Measurements from ENCODE around the gene PRAMEF15.
"Not testable (repeated sequence)": the region's sequence is repeated elsewhere in the genome, so short reads cannot be mapped to it uniquely, and the experiment has no call there.

The PRAMEF15 gene

GRCh38 chr1:13315281-13315680, at the start of gene PRAMEF15:
PRAMEF15 (plus strand) TSS chr1:13315581; CDS start chr1:13318408, 2,827 bp downstream.
- FAIRE-seq; DNase-seq (ENCODE audit: insufficient read length, low spot score): not testable (repeated sequence)

- not testable (repeated sequence) for DNase-seq (ENCODE audit: insufficient read length, low spot score)
These were observed 38.4 kb upstream of the PRAMEF15 start for GRCh38 chr1:13277016-13277415.

GRCh38 chr1:13279617-13280016, 35.8 kb upstream of the PRAMEF15 start:
- not testable (repeated sequence) for FAIRE-seq; DNase-seq (ENCODE audit: insufficient read length, low spot score)

More at GRCh38 chr1:13277016-13277415, 38.4 kb upstream of the PRAMEF15 start:
- not testable (repeated sequence) for FAIRE-seq

GRCh38 chr1:13285037-13285436, 30.3 kb upstream of the PRAMEF15 start, which contains the start of gene PRAMEF8:
PRAMEF8 (minus strand) TSS chr1:13285137; CDS start chr1:13284091, 1,046 bp downstream.
- DNase-seq (ENCODE audit: insufficient read length, low spot score); FAIRE-seq: not testable (repeated sequence)

- not testable (repeated sequence) for DNase-seq (ENCODE audit: insufficient read length, low spot score); FAIRE-seq
These were observed 26.4 kb upstream of the PRAMEF15 start for GRCh38 chr1:13289030-13289429.

GRCh38 chr1:13297216-13297931, 18.0 kb upstream of the PRAMEF15 start:
- FAIRE-seq, result not testable (repeated sequence)

GRCh38 chr1:13298699-13299098, 16.7 kb upstream of the PRAMEF15 start:
- not testable (repeated sequence) for DNase-seq (ENCODE audit: insufficient read length, low spot score); FAIRE-seq

More at GRCh38 chr1:13297216-13297931, 18.0 kb upstream of the PRAMEF15 start:
- DNase-seq (ENCODE audit: insufficient read length, low spot score), result not testable (repeated sequence)

- not testable (repeated sequence) for FAIRE-seq; DNase-seq (ENCODE audit: insufficient read length, low spot score)
These were observed 13.2 kb upstream of the PRAMEF15 start for GRCh38 chr1:13302197-13302596.

- not testable (repeated sequence) for DNase-seq (ENCODE audit: insufficient read length, low spot score); FAIRE-seq
These were observed 12.1 kb upstream of the PRAMEF15 start, which contains the start of gene PRAMEF33 for GRCh38 chr1:13303239-13303638. PRAMEF33 (plus strand) TSS chr1:13303539; CDS start chr1:13305955, 2,416 bp downstream.

GRCh38 chr1:13342496-13342895, 27.1 kb downstream of the PRAMEF15 start:
- FAIRE-seq; DNase-seq (ENCODE audit: insufficient read length, low spot score): not testable (repeated sequence)

- FAIRE-seq; DNase-seq (ENCODE audit: insufficient read length, low spot score): not testable (repeated sequence)
These were observed 31.7 kb downstream of the PRAMEF15 start, which contains the start of gene PRAMEF14 for GRCh38 chr1:13347034-13347433. PRAMEF14 (minus strand) TSS chr1:13347134; CDS start chr1:13345314, 1,820 bp downstream.

GRCh38 chr1:13353476-13353875, 38.1 kb downstream of the PRAMEF15 start:
- FAIRE-seq; DNase-seq (ENCODE audit: insufficient read length, low spot score): not testable (repeated sequence)

GRCh38 chr1:13354475-13354874, 39.1 kb downstream of the PRAMEF15 start:
- DNase-seq (ENCODE audit: insufficient read length, low spot score); FAIRE-seq: not testable (repeated sequence)

GRCh38 chr1:13356774-13357173, 41.4 kb downstream of the PRAMEF15 start:
- DNase-seq (ENCODE audit: insufficient read length, low spot score), result peak; percentile 7
- FAIRE-seq, result not testable (repeated sequence)

GRCh38 chr1:13362364-13362763, 47.0 kb downstream of the PRAMEF15 start:
- not testable (repeated sequence) for FAIRE-seq; DNase-seq (ENCODE audit: insufficient read length, low spot score)

- DNase-seq (ENCODE audit: insufficient read length, low spot score); FAIRE-seq: not testable (repeated sequence)
These were observed 49.5 kb downstream of the PRAMEF15 start for GRCh38 chr1:13364928-13365327.

- not testable (repeated sequence) for FAIRE-seq; DNase-seq (ENCODE audit: insufficient read length, low spot score)
These were observed 51.2 kb downstream of the PRAMEF15 start for GRCh38 chr1:13366536-13366935.

GRCh38 chr1:13368544-13368943, 53.2 kb downstream of the PRAMEF15 start:
- FAIRE-seq; DNase-seq (ENCODE audit: insufficient read length, low spot score): not testable (repeated sequence)

All from HTR-8/SVneo (cell line).